ENCODE results near the gene SLC25A29.
A peak's percentile ranks its signal among the peaks of the same experiment; 100 is the strongest.

The SLC25A29 gene

GRCh38 chr14:100296106-100296651, 10.1 kb downstream of the SLC25A29 start:
- Histone ChIP-seq H3K9me2 (replicated peaks; ENCODE audit: control insufficient read depth, low read length) (no peaks in the 10 kb centered on the region), H3K79me2 (ENCODE audit: control insufficient read depth, low read length) (no peaks in the 10 kb centered on the region), H4K20me1 (ENCODE audit: control insufficient read depth, insufficient read depth, low read depth, low read length) (no peaks in the 10 kb centered on the region), H3K4me2 (ENCODE audit: low read length) (peak overlapping the region; percentile 22; the same call in 1 of the 2 replicates), H3K4me1 (ENCODE audit: control insufficient read depth, low read length) (peaks cover 60% of the 10 kb centered on the region), H3K36me3 (ENCODE audit: control insufficient read depth, low read length) (no peaks in the 10 kb centered on the region), H3F3A (ENCODE audit: control insufficient read depth, insufficient read depth) (peaks cover 4% of the 10 kb centered on the region), H3K9me3 (ENCODE audit: control insufficient read depth, insufficient read depth, low read length) (no peaks in the 10 kb centered on the region), H3K27ac (ENCODE audit: low read depth, low read length) (no peak overlapping the region), H3K4me3 (ENCODE audit: low read length) (no peak overlapping the region), H3K27me3 (ENCODE audit: control insufficient read depth, low read length) (no peaks in the 10 kb centered on the region)
- TF ChIP-seq EZH2phosphoT487 (IDR thresholded peaks at IDR 0.05; ENCODE audit: borderline replicate concordance, low read length) (no peak), CTCF (IDR thresholded peaks at IDR 0.05; ENCODE audit: low read depth, low read length, poor library complexity, severe bottlenecking) (no peak)

- Histone ChIP-seq H3K27me3 (ENCODE audit: control insufficient read depth, low read length) (no peaks in the 10 kb centered on the region), H3F3A (ENCODE audit: control insufficient read depth, insufficient read depth) (peaks cover 4% of the 10 kb centered on the region), H3K9me2 (replicated peaks; ENCODE audit: control insufficient read depth, low read length) (no peaks in the 10 kb centered on the region), H3K4me3 (ENCODE audit: low read length) (no peak overlapping the region), H3K4me1 (ENCODE audit: control insufficient read depth, low read length) (peaks cover 60% of the 10 kb centered on the region), H3K79me2 (ENCODE audit: control insufficient read depth, low read length) (no peaks in the 10 kb centered on the region), H3K4me2 (ENCODE audit: low read length) (0 out of 2 replicates have a peak overlapping the region, but pooled peaks have one; percentile 22), H3K27ac (ENCODE audit: low read depth, low read length) (no peak overlapping the region), H4K20me1 (ENCODE audit: control insufficient read depth, insufficient read depth, low read depth, low read length) (no peaks in the 10 kb centered on the region), H3K9me3 (ENCODE audit: control insufficient read depth, insufficient read depth, low read length) (no peaks in the 10 kb centered on the region), H3K36me3 (ENCODE audit: control insufficient read depth, low read length) (no peaks in the 10 kb centered on the region)
- TF ChIP-seq CTCF (IDR thresholded peaks at IDR 0.05; ENCODE audit: low read depth, low read length, poor library complexity, severe bottlenecking): no peak
- TF ChIP-seq EZH2phosphoT487 (IDR thresholded peaks at IDR 0.05; ENCODE audit: borderline replicate concordance, low read length): no peak
Measured at GRCh38 chr14:100295376-100296105, 10.7 kb downstream of the SLC25A29 start.

GRCh38 chr14:100294963-100295330, 11.3 kb downstream of the SLC25A29 start:
- H3K9me2 ChIP-seq (replicated peaks; ENCODE audit: control insufficient read depth, low read length): no peaks in the 10 kb centered on the region
- H3K27me3 ChIP-seq (ENCODE audit: control insufficient read depth, low read length): no peaks in the 10 kb centered on the region
- H3K79me2 ChIP-seq (ENCODE audit: control insufficient read depth, low read length): no peaks in the 10 kb centered on the region
- H3K36me3 ChIP-seq (ENCODE audit: control insufficient read depth, low read length): no peaks in the 10 kb centered on the region
- H4K20me1 ChIP-seq (ENCODE audit: control insufficient read depth, insufficient read depth, low read depth, low read length): no peaks in the 10 kb centered on the region
- H3K4me1 ChIP-seq (ENCODE audit: control insufficient read depth, low read length): peaks cover 60% of the 10 kb centered on the region
- H3K4me3 ChIP-seq (ENCODE audit: low read length): no peak overlapping the region
- H3K9me3 ChIP-seq (ENCODE audit: control insufficient read depth, insufficient read depth, low read length): no peaks in the 10 kb centered on the region
- H3K4me2 ChIP-seq (ENCODE audit: low read length): no peak overlapping the region
- TF ChIP-seq EZH2phosphoT487 (IDR thresholded peaks at IDR 0.05; ENCODE audit: borderline replicate concordance, low read length) (no peak), CTCF (IDR thresholded peaks at IDR 0.05; ENCODE audit: low read depth, low read length, poor library complexity, severe bottlenecking) (no peak)
- H3K27ac ChIP-seq (ENCODE audit: low read depth, low read length): no peak overlapping the region
- H3F3A ChIP-seq (ENCODE audit: control insufficient read depth, insufficient read depth): peaks cover 4% of the 10 kb centered on the region
